ENCODE measurements around the gene ATG4C.

GRCh38 chr1:62784509-62785365, 805 bp downstream of the ATG4C start:
- TF ChIP-seq CTCF (conservative IDR thresholded peaks at IDR 0.05) (no peak), ZFX (IDR thresholded peaks at IDR 0.05) (no peak)
